Activated CD4-positive, alpha-beta T cell treated with anti-CD3 and anti-CD28 coated beads for 36 hours (primary cell): ENCODE results near the gene SEPTIN11. TPM values are rescaled to one million over a fixed set of nuclear protein-coding genes. Genes with fewer than 3 reads are reported as not detected.
A peak's percentile ranks its signal among the peaks of the same experiment; 100 is the strongest.
"Not testable (repeated sequence)": the region's sequence is repeated elsewhere in the genome, so short reads cannot be mapped to it uniquely, and the experiment has no call there.

Experiments
- ATAC-seq: fragments of 200-7000 bp; cut with Tn5 transposase; one replicate; pipeline ENCODE4 v1.10.0; 2021; ENCODE audit warnings: mild to moderate bottlenecking, moderate library complexity
- CTCF ChIA-PET: fragments of 350-600 bp; sonication (Branson Sonifier 250); formaldehyde crosslinking; loops from one replicate; lab custom pipeline; 2021; ENCODE audit warnings: antibody characterized with exemption; lab: Charles Lee
- POLR2A ChIA-PET: fragments of 350-600 bp; sonication (Branson Sonifier 250); formaldehyde crosslinking; loops from one replicate; lab custom pipeline; 2021; ENCODE audit warnings: antibody characterized with exemption, inconsistent platforms; lab: Charles Lee
- DNase-seq: peaks from one replicate; pipeline ENCODE4 v3.0.0-alpha.2; 2020
- H3K27ac Mint-ChIP-seq: one replicate; pipeline ENCODE4 v1.8.0; 2021; ENCODE audit warnings: mixed read lengths
- H3K27me3 Mint-ChIP-seq: one replicate; pipeline ENCODE4 v1.8.0; 2021; ENCODE audit warnings: mixed read lengths
- H3K36me3 Mint-ChIP-seq: one replicate; pipeline ENCODE4 v1.8.0; 2021; ENCODE audit warnings: low read depth, mixed read lengths
- H3K4me1 Mint-ChIP-seq: one replicate; pipeline ENCODE4 v1.8.0; 2021; ENCODE audit warnings: mixed read lengths
- H3K4me3 Mint-ChIP-seq: one replicate; pipeline ENCODE4 v1.8.0; 2021; ENCODE audit warnings: mild to moderate bottlenecking, moderate library complexity, mixed read lengths
- H3K9me3 Mint-ChIP-seq: one replicate; pipeline ENCODE4 v1.8.0; 2021; ENCODE audit warnings: low read depth, mixed read lengths
- intact Hi-C, 2 experiments: fragments of 100-400 bp; cut with DNase I in 1 of 2; cut with micrococcal nuclease in 1 of 2; formaldehyde crosslinking; loops; one replicate each; pipeline versions ENCODE4 v1.14.2 to v1.15.1; 2022 to 2024; cut with DNase I, micrococcal nuclease
- total RNA-seq, 2 experiments: library from RNA; stranded (reverse); gene quantifications; one replicate each; pipeline ENCODE4 v1.2.3, GENCODE V29; 2021

The SEPTIN11 gene
- total RNA-seq, 2 experiments from 2014 or later = 15.5 to 34.5 TPM

- ChIA-PET POLR2A (no interaction called here), CTCF (no interaction called here)
- Mint-ChIP-seq H3K27me3 (peaks cover 22% of the 10 kb centered on the region), H3K27ac (no peak overlapping the region), H3K36me3 (peaks cover 4% of the 10 kb centered on the region), H3K9me3 (no peaks in the 10 kb centered on the region), H3K4me3 (no peak overlapping the region), H3K4me1 (peaks cover 13% of the 10 kb centered on the region)
- ATAC-seq (no peak), DNase-seq (no peak)
- intact Hi-C loops = loop anchor here (5.0 to 10.0 kb wide), 3 partner anchors 34 to 898 kb away; no protein-coding TSS in a partner anchor
Observed at GRCh38 chr4:76952656-76953582, 3.4 kb downstream of the SEPTIN11 start.

GRCh38 chr4:76953956-76954355 is 4.4 kb downstream of the SEPTIN11 start:
- no peak for ATAC-seq
- peaks cover 10% of the 10 kb centered on the region for H3K4me1 Mint-ChIP-seq
- DNase-seq = no peak
- H3K36me3 Mint-ChIP-seq = peaks cover 4% of the 10 kb centered on the region
- H3K4me3 Mint-ChIP-seq = no peak overlapping the region
- no peak overlapping the region for H3K27ac Mint-ChIP-seq
- peaks cover 17% of the 10 kb centered on the region for H3K27me3 Mint-ChIP-seq
- intact Hi-C loops = loop anchor here (5.0 to 10.0 kb wide), 3 partner anchors 33 to 899 kb away; no protein-coding TSS in a partner anchor
- H3K9me3 Mint-ChIP-seq = no peaks in the 10 kb centered on the region
- POLR2A ChIA-PET = no interaction called here
- CTCF ChIA-PET = interaction anchor here (1.0 kb wide), 1 partner anchor 91 kb away, joined by 6 read pairs; no protein-coding TSS in a partner anchor

GRCh38 chr4:76954489-76954888 is 4.9 kb downstream of the SEPTIN11 start:
- Mint-ChIP-seq H3K27ac (no peak overlapping the region), H3K4me3 (no peak overlapping the region), H3K4me1 (peaks cover 13% of the 10 kb centered on the region), H3K36me3 (peaks cover 4% of the 10 kb centered on the region), H3K27me3 (peaks cover 17% of the 10 kb centered on the region), H3K9me3 (no peaks in the 10 kb centered on the region)
- no peak for DNase-seq
- ChIA-PET POLR2A (no interaction called here), CTCF (interaction anchor here (1.0 kb wide), 1 partner anchor 90 kb away, joined by 6 read pairs; no protein-coding TSS in a partner anchor)
- ATAC-seq = no peak
- intact Hi-C loops = loop anchor here (5.0 to 10.0 kb wide), 3 partner anchors 33 to 900 kb away; no protein-coding TSS in a partner anchor

- intact Hi-C loops = loop anchor here in 1 of 2 experiments (10.0 kb wide), 1 partner anchor 900 kb away; no protein-coding TSS in a partner anchor
- DNase-seq (no peak), ATAC-seq (no peak)
- H3K4me3 Mint-ChIP-seq = no peak overlapping the region
- peaks cover 4% of the 10 kb centered on the region for H3K36me3 Mint-ChIP-seq
- H3K4me1 Mint-ChIP-seq = peaks cover 19% of the 10 kb centered on the region
- no peak overlapping the region for H3K27ac Mint-ChIP-seq
- no peaks in the 10 kb centered on the region for H3K9me3 Mint-ChIP-seq
- H3K27me3 Mint-ChIP-seq = peaks cover 17% of the 10 kb centered on the region
- ChIA-PET CTCF (interaction anchor here (0.6 kb wide), 1 partner anchor 287 kb away, joined by 3 read pairs; no protein-coding TSS in a partner anchor), POLR2A (no interaction called here)
Observed at GRCh38 chr4:76955182-76955581, 5.6 kb downstream of the SEPTIN11 start.

GRCh38 chr4:76957004-76957738 is 7.6 kb downstream of the SEPTIN11 start:
- intact Hi-C loops = loop anchor here in 1 of 2 experiments (10.0 kb wide), 1 partner anchor 902 kb away; no protein-coding TSS in a partner anchor
- CTCF ChIA-PET = no interaction called here
- Mint-ChIP-seq H3K27me3 (peaks cover 11% of the 10 kb centered on the region), H3K9me3 (no peaks in the 10 kb centered on the region), H3K4me3 (no peak overlapping the region), H3K36me3 (peaks cover 4% of the 10 kb centered on the region), H3K4me1 (peaks cover 19% of the 10 kb centered on the region), H3K27ac (no peak overlapping the region)
- no peak for ATAC-seq
- DNase-seq = no peak
- POLR2A ChIA-PET = no interaction called here

GRCh38 chr4:76958891-76959290 is 9.3 kb downstream of the SEPTIN11 start:
- ATAC-seq (no peak), DNase-seq (no peak)
- peaks cover 16% of the 10 kb centered on the region for H3K4me1 Mint-ChIP-seq
- CTCF ChIA-PET = no interaction called here
- H3K36me3 Mint-ChIP-seq = peaks cover 4% of the 10 kb centered on the region
- intact Hi-C loops = loop anchor here in 1 of 2 experiments (10.0 kb wide), 1 partner anchor 904 kb away; no protein-coding TSS in a partner anchor
- H3K27me3 Mint-ChIP-seq = peaks cover 4% of the 10 kb centered on the region
- POLR2A ChIA-PET = no interaction called here
- no peak overlapping the region for H3K4me3 Mint-ChIP-seq
- H3K27ac Mint-ChIP-seq = no peak overlapping the region
- no peaks in the 10 kb centered on the region for H3K9me3 Mint-ChIP-seq

- ChIA-PET POLR2A (no interaction called here), CTCF (interaction anchor here (1.2 to 1.3 kb wide), 2 partner anchors 13 to 243 kb away, joined by 4 read pairs; no protein-coding TSS in a partner anchor)
- peaks cover 6% of the 10 kb centered on the region for H3K36me3 Mint-ChIP-seq
- intact Hi-C loops = loop anchor here (1.0 to 2.0 kb wide), 4 partner anchors 35 to 116 kb away; no protein-coding TSS in a partner anchor
- DNase-seq = no peak
- ATAC-seq = peak; percentile 90
- peaks cover 2% of the 10 kb centered on the region for H3K9me3 Mint-ChIP-seq
- H3K27me3 Mint-ChIP-seq = peaks cover 4% of the 10 kb centered on the region
- no peak overlapping the region for H3K27ac Mint-ChIP-seq
- H3K4me3 Mint-ChIP-seq = no peak overlapping the region
- peaks cover 23% of the 10 kb centered on the region for H3K4me1 Mint-ChIP-seq
Observed at GRCh38 chr4:76960014-76960413, 10.5 kb downstream of the SEPTIN11 start.

GRCh38 chr4:76962406-76963130 is 13.0 kb downstream of the SEPTIN11 start:
- Mint-ChIP-seq H3K36me3 (peaks cover 5% of the 10 kb centered on the region), H3K27me3 (peaks cover 2% of the 10 kb centered on the region), H3K4me3 (no peak overlapping the region), H3K4me1 (peaks cover 23% of the 10 kb centered on the region), H3K27ac (no peak overlapping the region), H3K9me3 (peaks cover 2% of the 10 kb centered on the region)
- DNase-seq (no peak), ATAC-seq (no peak)
- intact Hi-C loops = no loop called here
- ChIA-PET POLR2A (no interaction called here), CTCF (no interaction called here)

- Mint-ChIP-seq H3K4me3 (no peak overlapping the region), H3K27me3 (peaks cover 2% of the 10 kb centered on the region), H3K9me3 (peaks cover 2% of the 10 kb centered on the region), H3K36me3 (peaks cover 3% of the 10 kb centered on the region), H3K4me1 (peaks cover 23% of the 10 kb centered on the region), H3K27ac (no peak overlapping the region)
- ChIA-PET POLR2A (no interaction called here), CTCF (interaction anchor here (0.5 kb wide), 1 partner anchor 132 kb away, joined by 3 read pairs; no protein-coding TSS in a partner anchor)
- DNase-seq (no peak), ATAC-seq (no peak)
- intact Hi-C loops = no loop called here
Observed at GRCh38 chr4:76963131-76963750, 13.7 kb downstream of the SEPTIN11 start.

GRCh38 chr4:76963927-76964326 is 14.4 kb downstream of the SEPTIN11 start:
- ATAC-seq, H3K36me3 Mint-ChIP-seq, POLR2A ChIA-PET, H3K27me3 Mint-ChIP-seq, H3K4me3 Mint-ChIP-seq, H3K27ac Mint-ChIP-seq, intact Hi-C loops, H3K9me3 Mint-ChIP-seq, DNase-seq: not testable (repeated sequence)
- H3K4me1 Mint-ChIP-seq = peaks cover 23% of the 10 kb centered on the region
- CTCF ChIA-PET = interaction anchor here (0.5 to 1.0 kb wide), 2 partner anchors 30 to 131 kb away, joined by 3 read pairs; no protein-coding TSS in a partner anchor
